T-cell (primary cell): ENCODE data around the gene ASF1B. TPM values are rescaled to one million over a fixed set of nuclear protein-coding genes. Genes with fewer than 3 reads are reported as not detected.
"Not testable (repeated sequence)": the region's sequence is repeated elsewhere in the genome, so short reads cannot be mapped to it uniquely, and the experiment has no call there.

Experiments
- ATAC-seq, 4 experiments: fragments of 200-7000 bp in 3 of 4; fragments of 150-1000 bp in 1 of 4; cut with Tn5 transposase; replicated peaks in 1 of 4; 1 replicate in 3 of 4; 2 replicates in 1 of 4; pipeline ENCODE4 v1.10.0; 2021; ENCODE audit warnings: moderate library complexity in 3 of 4, mild to moderate bottlenecking in 2 of 4, moderate number of reproducible peaks in 1 of 4
- CTCF ChIA-PET, 2 donors: fragments of 300-600 bp; sonication (Branson Sonifier 250); formaldehyde crosslinking; loops; one replicate each; lab custom pipeline; 2022; ENCODE audit warnings: antibody characterized with exemption in 2 of 2; lab: Charles Lee
- POLR2A ChIA-PET, 2 donors: fragments of 300-600 bp; sonication (Branson Sonifier 250); formaldehyde crosslinking; loops; one replicate each; lab custom pipeline; 2022; ENCODE audit warnings: antibody characterized with exemption in 2 of 2; lab: Charles Lee
- DNase-seq, 35 experiments: peaks; one replicate each; pipeline versions ENCODE4 v3.0.0 to v3.0.0-alpha.2; 2013 to 2023
- H3K27ac ChIP-seq: one replicate; pipeline ENCODE4 v1.5.1; 2013; ENCODE audit warnings: low read length
- H3K27me3 ChIP-seq, 2 experiments: replicated peaks in 1 of 2; 1 replicate in 1 of 2; 2 replicates in 1 of 2; pipeline versions ENCODE4 v1.6.1 to v1.7.0; 2013; ENCODE audit warnings: low read length in 1 of 2, mixed read lengths in 1 of 2; ENCODE audit not compliant: control insufficient read depth in 2 of 2, insufficient read depth in 2 of 2; ENCODE audit errors: extremely low read depth in 1 of 2
- H3K36me3 ChIP-seq, 2 donors: 1 replicate in 1 of 2; 2 replicates in 1 of 2; pipeline versions ENCODE4 v1.6.1 to v1.7.0; 2013; ENCODE audit warnings: low read length in 1 of 2; ENCODE audit not compliant: control insufficient read depth in 2 of 2, insufficient read depth in 1 of 2; ENCODE audit errors: extremely low read depth in 1 of 2
- H3K4me1 ChIP-seq, 2 experiments: 1 replicate in 1 of 2; 2 replicates in 1 of 2; pipeline versions ENCODE4 v1.6.1 to v1.7.0; 2013; ENCODE audit warnings: low read length in 2 of 2, mixed read lengths in 1 of 2; ENCODE audit not compliant: insufficient read depth in 2 of 2, control insufficient read depth in 1 of 2; ENCODE audit errors: extremely low read depth in 1 of 2
- H3K4me3 ChIP-seq, 2 donors: 1 replicate in 1 of 2; 2 replicates in 1 of 2; pipeline versions ENCODE4 v1.5.1 to v1.7.0; 2013; ENCODE audit warnings: mild to moderate bottlenecking in 2 of 2, low read length in 1 of 2, moderate library complexity in 1 of 2; ENCODE audit not compliant: control insufficient read depth in 1 of 2; ENCODE audit errors: extremely low read depth in 1 of 2
- H3K9me3 ChIP-seq: 2 replicates; pipeline ENCODE4 v1.7.0; 2013
- H3K27ac Mint-ChIP-seq, 2 donors: one replicate each; pipeline ENCODE4 v1.8.0; 2020 to 2021; ENCODE audit warnings: mild to moderate bottlenecking in 2 of 2, mixed read lengths in 2 of 2
- H3K27me3 Mint-ChIP-seq, 2 donors: one replicate each; pipeline ENCODE4 v1.8.0; 2021 to 2022; ENCODE audit warnings: mixed read lengths in 2 of 2
- H3K36me3 Mint-ChIP-seq: one replicate; pipeline ENCODE4 v1.8.0; 2021; ENCODE audit warnings: mixed read lengths
- H3K4me1 Mint-ChIP-seq, 3 donors: one replicate each; pipeline ENCODE4 v1.8.0; 2020 to 2022; ENCODE audit warnings: mixed read lengths in 3 of 3, mild to moderate bottlenecking in 1 of 3
- H3K4me3 Mint-ChIP-seq, 3 donors: one replicate each; pipeline ENCODE4 v1.8.0; 2020 to 2022; ENCODE audit warnings: mild to moderate bottlenecking in 3 of 3, mixed read lengths in 3 of 3, moderate library complexity in 3 of 3
- H3K9me3 Mint-ChIP-seq, 3 donors: one replicate each; pipeline ENCODE4 v1.8.0; 2020 to 2022; ENCODE audit warnings: mixed read lengths in 3 of 3
- WGBS: methylation state at CpG from one replicate; pipeline ENCODE4 v1.1.5; 2013; ENCODE audit warnings: missing lambda C conversion rate; ENCODE audit not compliant: insufficient coverage; 5-methylcytosine and 5-hydroxymethylcytosine counted together
- total RNA-seq, 35 experiments: library from RNA in 6 of 35; stranded (reverse) in 6 of 35; fragments of 120-200 nt in 1 of 35; gene quantifications; one replicate each; pipeline versions ENCODE4 v1.2.1 to v1.2.4 and lab custom pipeline; 2013 to 2026

The ASF1B gene
- total RNA-seq, 5 donors from 2014 or later (not counting 1 experiment from before 2014, with no cell fraction given) = 2.6 to 4.4 (median 3.3) TPM

GRCh38 chr19:14181199-14181598 lies 44.8 kb upstream of the ASF1B start:
- POLR2A ChIA-PET, ATAC-seq, H3K4me3 ChIP-seq, H3K27me3 Mint-ChIP-seq, H3K4me1 Mint-ChIP-seq, H3K27ac ChIP-seq, H3K4me1 ChIP-seq, H3K36me3 Mint-ChIP-seq, H3K9me3 ChIP-seq, H3K27ac Mint-ChIP-seq, H3K9me3 Mint-ChIP-seq, H3K4me3 Mint-ChIP-seq, DNase-seq, H3K27me3 ChIP-seq: not testable (repeated sequence)
- H3K36me3 ChIP-seq = peaks cover 0 to 14% of the 10 kb centered on the region in 2 donors
- CTCF ChIA-PET = interaction anchor here in 1 of 2 donors (0.5 kb wide), 1 partner anchor 136 kb away, joined by 6 read pairs; no protein-coding TSS in a partner anchor
- 88% methylated on average over 7 of the region's 12 CpGs for WGBS

- H3K27me3 Mint-ChIP-seq = no peaks in the 10 kb centered on the region
Observed at GRCh38 chr19:14177496-14178074, 41.2 kb upstream of the ASF1B start.

GRCh38 chr19:14175351-14175792 lies 39.0 kb upstream of the ASF1B start:
- H3K36me3 ChIP-seq = peaks cover 6 to 23% of the 10 kb centered on the region in 2 donors
- no peaks in the 10 kb centered on the region for H3K27me3 ChIP-seq
- Mint-ChIP-seq H3K4me3 (no peak overlapping the region), H3K9me3 (no peaks in the 10 kb centered on the region), H3K27ac (peak overlapping the region; percentile 49 to 58), H3K27me3 (no peaks in the 10 kb centered on the region), H3K4me1 (peaks cover 5 to 14% (median 9%) of the 10 kb centered on the region in 3 donors), H3K36me3 (peaks cover 21% of the 10 kb centered on the region)
- no peak for ATAC-seq
- H3K4me3 ChIP-seq = no peak overlapping the region
- WGBS = 66% methylated on average over 6 of the region's 6 CpGs
- no peak for DNase-seq
- ChIA-PET CTCF (interaction anchor here in 1 of 2 donors (0.6 to 0.7 kb wide), 2 partner anchors 21 to 52 kb away, joined by 3 to 4 read pairs; no protein-coding TSS in a partner anchor), POLR2A (no interaction called here)
- no peak overlapping the region for H3K27ac ChIP-seq
- peaks cover 3 to 6% of the 10 kb centered on the region in 2 experiments for H3K4me1 ChIP-seq
- H3K9me3 ChIP-seq = no peaks in the 10 kb centered on the region

More at GRCh38 chr19:14177496-14178074, 41.2 kb upstream of the ASF1B start:
- DNase-seq (no peak), ATAC-seq (no peak)
- CTCF ChIA-PET = no interaction called here
- H3K9me3 ChIP-seq = no peaks in the 10 kb centered on the region
- WGBS = 97% methylated on average over 17 of the region's 23 CpGs
- Mint-ChIP-seq H3K4me3 (no peak overlapping the region), H3K36me3 (peaks cover 11% of the 10 kb centered on the region), H3K27ac (no peak overlapping the region), H3K9me3 (no peaks in the 10 kb centered on the region), H3K4me1 (peaks cover 5 to 14% (median 9%) of the 10 kb centered on the region in 3 donors)
- H3K27ac ChIP-seq = no peak overlapping the region
- peaks cover 3 to 6% of the 10 kb centered on the region in 2 experiments for H3K4me1 ChIP-seq
- peaks cover 0 to 20% of the 10 kb centered on the region in 2 donors for H3K36me3 ChIP-seq
- H3K27me3 ChIP-seq = no peaks in the 10 kb centered on the region
- POLR2A ChIA-PET = no interaction called here
- no peak overlapping the region for H3K4me3 ChIP-seq

- H3K4me1 Mint-ChIP-seq = peaks cover 5 to 14% (median 9%) of the 10 kb centered on the region in 3 donors
- Histone ChIP-seq H3K27ac (no peak overlapping the region), H3K9me3 (no peaks in the 10 kb centered on the region), H3K36me3 (peaks cover 6 to 24% of the 10 kb centered on the region in 2 donors), H3K4me3 (no peak overlapping the region), H3K27me3 (no peaks in the 10 kb centered on the region), H3K4me1 (peaks cover 3 to 6% of the 10 kb centered on the region in 2 experiments)
- H3K27me3 Mint-ChIP-seq = no peaks in the 10 kb centered on the region
- H3K27ac Mint-ChIP-seq = no peak overlapping the region
- H3K36me3 Mint-ChIP-seq = peaks cover 26% of the 10 kb centered on the region
- H3K4me3 Mint-ChIP-seq = no peak overlapping the region
- ChIA-PET POLR2A (interaction anchor here in 1 of 2 donors (0.6 kb wide), 1 partner anchor 9 kb away, joined by 4 read pairs; no protein-coding TSS in a partner anchor), CTCF (no interaction called here)
- ATAC-seq = no peak
- no peaks in the 10 kb centered on the region for H3K9me3 Mint-ChIP-seq
- no peak for DNase-seq
- 78% methylated on average over 3 of the region's 9 CpGs for WGBS
Observed at GRCh38 chr19:14174883-14175282, 38.5 kb upstream of the ASF1B start.

- H3K4me1 ChIP-seq = peaks cover 6 to 38% of the 10 kb centered on the region in 2 experiments
- no peaks in the 10 kb centered on the region for H3K9me3 ChIP-seq
- peaks cover 6 to 12% of the 10 kb centered on the region in 2 donors for H3K36me3 ChIP-seq
- no peak for ATAC-seq
- no peak overlapping the region for H3K27ac ChIP-seq
- H3K27me3 ChIP-seq = peaks cover 0 to 6% of the 10 kb centered on the region in 2 experiments
- Mint-ChIP-seq H3K4me1 (peaks cover 27 to 30% (median 27%) of the 10 kb centered on the region in 3 donors), H3K36me3 (peaks cover 17% of the 10 kb centered on the region), H3K27me3 (no peaks in the 10 kb centered on the region), H3K9me3 (no peaks in the 10 kb centered on the region), H3K27ac (peak overlapping the region; percentile 84 to 94), H3K4me3 (peak overlapping the region in 1 of 3 donors; percentile 91)
- H3K4me3 ChIP-seq = no peak overlapping the region
- ChIA-PET CTCF (interaction anchor here in 1 of 2 donors (1.8 kb wide), 1 partner anchor 23 kb away, joined by 6 read pairs; no protein-coding TSS in a partner anchor), POLR2A (no interaction called here)
- WGBS = over 99% methylated on average over 12 of the region's 12 CpGs
- no peak for DNase-seq
Observed at GRCh38 chr19:14168993-14169392, 32.6 kb upstream of the ASF1B start.

GRCh38 chr19:14168259-14168972 lies 32.0 kb upstream of the ASF1B start:
- peaks cover 17% of the 10 kb centered on the region for H3K36me3 Mint-ChIP-seq
- POLR2A ChIA-PET = no interaction called here
- Histone ChIP-seq H3K27ac (peak overlapping the region; percentile 68), H3K36me3 (peaks cover 6 to 10% of the 10 kb centered on the region in 2 donors), H3K4me3 (no peak overlapping the region), H3K4me1 (peaks cover 6 to 38% of the 10 kb centered on the region in 2 experiments), H3K9me3 (no peaks in the 10 kb centered on the region), H3K27me3 (peaks cover 0 to 8% of the 10 kb centered on the region in 2 experiments)
- CTCF ChIA-PET = interaction anchor here in 1 of 2 donors (0.6 to 1.8 kb wide), 3 partner anchors 23 to 338 kb away, joined by 3 to 6 read pairs (median 4); no protein-coding TSS in a partner anchor
- peaks cover 27 to 29% (median 27%) of the 10 kb centered on the region in 3 donors for H3K4me1 Mint-ChIP-seq
- peak overlapping the region; percentile 84 to 94 for H3K27ac Mint-ChIP-seq
- peak overlapping the region; percentile 39 to 91 (median 42) for H3K4me3 Mint-ChIP-seq
- DNase-seq (no peak), ATAC-seq (no peak)
- no peaks in the 10 kb centered on the region for H3K27me3 Mint-ChIP-seq
- 87% methylated on average over 16 of the region's 19 CpGs for WGBS
- no peaks in the 10 kb centered on the region for H3K9me3 Mint-ChIP-seq
